GM21528 (cell line): ENCODE results near the gene FLOT1.

Source experiments
- ATAC-seq: cut with Tn5 transposase; IDR thresholded peaks from one replicate; pipeline ENCODE4 v1.9.1; 2021; ENCODE audit warnings: mild to moderate bottlenecking, moderate library complexity; ENCODE audit not compliant: unreplicated experiment, low FRiP score

The FLOT1 gene

DNA sequence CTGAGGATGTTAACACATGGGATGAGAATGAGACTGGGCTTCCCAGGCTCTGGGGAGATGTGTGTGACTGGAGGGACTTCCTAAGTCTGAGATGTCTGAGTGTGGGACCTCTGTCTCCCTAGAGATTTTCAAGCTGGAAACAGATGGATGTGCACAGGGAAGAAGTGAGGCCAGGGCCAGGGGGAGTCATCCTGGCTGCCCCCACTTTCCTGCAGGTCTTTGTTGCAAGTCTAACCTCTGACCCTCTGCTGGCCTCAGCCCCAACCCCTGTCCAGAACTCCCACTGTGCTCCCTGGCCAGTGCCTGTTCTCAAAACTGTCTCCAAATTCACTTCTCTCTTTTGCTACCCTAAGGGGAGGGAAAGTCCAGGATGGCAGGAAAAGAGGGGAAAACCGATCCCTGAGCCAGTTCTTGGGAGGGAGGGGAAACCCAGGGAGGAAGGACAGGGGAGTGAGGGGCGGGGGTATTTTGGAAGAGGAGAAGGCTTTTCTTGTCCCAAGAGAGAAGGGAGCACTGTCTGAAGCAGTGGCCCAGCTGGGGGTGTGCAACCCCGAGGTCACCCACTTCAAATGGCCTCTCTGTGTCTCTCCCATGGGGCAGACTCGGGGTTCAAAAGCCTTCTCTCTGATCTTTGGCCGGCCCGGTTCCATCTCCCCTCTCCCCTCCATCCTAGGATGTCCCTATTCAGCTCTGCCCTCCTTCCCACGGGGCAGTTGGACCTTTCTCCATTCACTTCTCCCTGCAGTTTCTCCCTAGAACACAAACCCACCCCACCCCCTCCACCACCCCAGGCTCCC lies 59.1 kb downstream of the FLOT1 start:
- ATAC-seq = no peak

DNA sequence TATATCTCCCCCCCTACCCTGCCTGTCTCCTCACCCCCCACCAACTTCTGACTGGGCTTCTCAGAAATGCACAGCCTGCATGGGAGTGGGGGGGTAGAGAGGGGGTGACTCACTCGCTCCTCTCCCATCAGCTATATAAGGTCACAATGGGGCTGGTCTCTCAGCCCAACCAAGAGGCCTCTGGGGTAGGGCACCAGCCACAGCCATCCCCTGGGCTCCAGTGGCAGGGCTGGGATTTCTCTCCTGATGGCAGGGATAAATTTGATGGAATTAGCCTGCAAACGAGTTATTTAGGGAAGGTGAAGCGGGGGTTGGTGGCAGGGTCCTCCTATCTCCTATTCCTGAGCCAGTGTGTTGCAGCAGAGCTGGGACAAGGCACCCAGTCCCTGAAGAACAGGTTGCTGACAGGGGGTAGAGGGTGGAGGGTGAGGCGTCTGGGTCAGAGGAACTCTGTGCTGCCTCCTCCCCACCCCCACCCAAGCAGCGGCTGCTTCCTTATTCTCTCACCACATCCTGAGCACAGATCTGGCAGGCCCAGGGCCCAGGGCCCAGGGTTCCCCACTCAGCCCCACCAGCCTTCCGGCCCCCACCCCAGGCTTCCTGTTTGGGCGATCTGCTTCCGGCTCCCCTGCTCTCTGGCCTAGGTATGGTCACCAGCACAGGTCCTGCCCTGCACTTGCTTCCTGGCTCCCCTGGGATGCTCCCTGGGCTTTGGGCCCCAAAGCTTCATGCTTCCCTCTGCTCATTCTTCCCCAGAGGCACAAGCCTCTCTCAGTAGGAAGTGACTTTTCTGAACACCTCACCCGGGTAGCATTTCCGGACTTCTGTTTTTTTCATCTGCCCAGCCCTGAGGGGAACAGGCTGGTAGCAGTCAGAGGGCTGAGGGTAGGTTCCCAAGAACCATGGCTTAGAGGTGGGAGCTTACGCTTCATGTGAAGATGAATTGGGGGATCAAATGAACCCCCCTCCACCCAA lies 60.1 kb downstream of the FLOT1 start:
- ATAC-seq = peak; percentile 44

DNA sequence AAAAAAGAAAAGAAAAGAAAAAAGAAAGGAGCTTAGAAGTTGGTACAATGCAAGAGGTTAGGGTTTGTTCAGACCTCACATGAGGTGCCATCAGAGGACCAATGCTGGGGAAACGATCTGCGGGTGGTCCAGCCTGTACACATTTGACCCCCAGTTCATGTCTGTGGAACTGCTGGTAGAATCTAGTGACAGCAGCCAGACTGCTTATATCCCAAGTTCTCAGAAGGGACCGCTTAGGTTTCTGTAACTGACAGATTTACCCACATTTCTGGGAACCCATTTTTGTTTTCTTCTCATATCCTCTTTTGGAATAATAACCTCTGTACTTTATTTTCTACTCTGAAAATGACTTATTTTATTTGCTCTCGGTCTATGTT lies 60.7 kb downstream of the FLOT1 start:
- no peak for ATAC-seq

DNA sequence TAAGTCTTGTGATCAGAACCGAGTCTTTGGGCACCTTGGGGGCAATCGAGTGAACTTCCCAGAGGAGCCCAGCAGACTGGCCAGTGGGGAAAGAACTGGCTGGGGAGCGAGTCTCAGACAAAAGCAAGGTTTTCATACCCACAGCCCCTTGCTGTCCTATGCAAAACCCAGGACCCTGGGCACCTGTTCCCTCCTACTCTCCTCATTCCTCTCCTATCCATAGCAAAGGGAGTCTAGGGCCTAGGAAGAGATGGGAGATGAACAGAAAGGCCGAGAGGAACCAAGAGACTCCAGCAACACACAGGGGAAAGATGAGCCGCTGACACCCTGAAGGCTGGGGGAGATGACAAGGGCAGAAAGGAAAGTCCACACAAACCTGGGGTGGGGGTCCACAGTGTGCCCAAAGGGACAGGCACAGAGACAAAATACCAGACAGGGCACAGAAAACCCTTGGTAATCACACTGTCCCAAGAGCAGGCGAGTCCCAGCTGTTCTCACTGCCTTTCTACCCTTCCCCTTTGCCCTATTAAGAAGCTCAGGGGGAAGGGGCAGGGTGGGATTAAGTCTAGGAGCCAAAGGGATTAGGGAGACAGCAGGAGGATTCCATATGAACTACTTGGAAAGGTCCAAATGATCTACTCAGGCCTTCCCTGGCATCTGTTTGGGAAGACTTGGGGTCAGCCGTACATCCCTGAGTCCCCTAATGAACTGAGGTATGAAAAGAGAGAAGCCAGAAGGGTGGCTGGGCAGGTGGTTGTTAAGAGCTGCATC lies 62.5 kb downstream of the FLOT1 start:
- no peak for ATAC-seq

DNA sequence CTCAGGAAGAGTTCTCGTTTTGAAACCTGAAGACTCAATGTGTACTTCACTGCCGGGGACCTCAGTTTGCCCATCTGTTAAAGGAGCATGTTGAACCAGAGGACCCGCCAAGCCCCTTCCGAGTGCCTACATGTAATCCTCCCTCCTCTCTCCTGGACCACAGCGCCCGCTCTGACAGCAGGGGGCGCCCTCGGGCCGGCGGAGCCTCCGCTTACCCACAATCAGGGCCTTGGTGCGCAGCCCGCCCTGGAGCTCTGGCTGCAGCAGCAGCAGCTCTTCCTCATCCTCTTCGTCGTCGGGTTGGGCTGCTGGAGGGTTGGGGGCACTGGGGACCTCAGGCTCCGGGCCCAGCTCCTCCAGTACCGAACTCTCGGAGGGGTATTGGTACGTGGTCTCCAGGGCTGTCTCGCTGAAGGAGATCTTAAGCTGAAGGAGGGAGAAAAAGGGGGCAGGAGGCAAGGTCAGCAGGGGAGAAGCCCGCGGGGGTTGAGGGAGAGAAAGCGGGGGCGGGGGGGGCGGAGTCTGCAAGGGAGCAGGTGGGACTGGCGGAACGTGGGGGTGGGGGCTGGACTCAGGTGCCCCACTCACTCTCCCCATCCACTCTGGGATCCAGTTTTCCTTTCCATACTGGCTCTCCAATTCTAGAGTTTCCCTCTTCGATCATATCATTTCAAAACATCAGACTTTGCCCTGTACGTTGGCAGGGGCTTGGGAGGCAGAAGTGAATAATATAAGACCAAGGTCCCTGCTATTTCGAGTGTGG lies 63.3 kb downstream of the FLOT1 start:
- ATAC-seq = no peak
